Chondrocyte (in vitro differentiated cells): ENCODE measurements around the gene FBXO41. TPM values are rescaled to one million over a fixed set of nuclear protein-coding genes. Genes with fewer than 3 reads are reported as not detected.

Experiments used
- DNase-seq: peaks from one replicate; pipeline ENCODE4 v3.0.0; 2021; ENCODE audit warnings: mixed read lengths, low spot score
- H3K27ac Mint-ChIP-seq: one replicate; pipeline ENCODE4 v1.8.0; 2021; ENCODE audit warnings: mild to moderate bottlenecking, moderate library complexity, mixed read lengths; ENCODE audit not compliant: unreplicated experiment
- H3K27me3 Mint-ChIP-seq: 2 replicates; pipeline ENCODE4 v1.8.0; 2021; ENCODE audit warnings: low read depth, mixed read lengths
- H3K36me3 Mint-ChIP-seq: 2 replicates; pipeline ENCODE4 v1.8.0; 2021; ENCODE audit warnings: low read depth, mixed read lengths
- H3K4me1 Mint-ChIP-seq: 2 replicates; pipeline ENCODE4 v1.8.0; 2021; ENCODE audit warnings: low read depth, mild to moderate bottlenecking, mixed read lengths
- H3K4me3 Mint-ChIP-seq: one replicate; pipeline ENCODE4 v1.8.0; 2021; ENCODE audit warnings: mild to moderate bottlenecking, moderate library complexity, mixed read lengths; ENCODE audit not compliant: unreplicated experiment
- H3K9me3 Mint-ChIP-seq: 2 replicates; pipeline ENCODE4 v1.8.0; 2021; ENCODE audit warnings: low read depth, mixed read lengths
- CTCF ChIP-seq: fragments of 200-600 bp; sonication (generic); IDR thresholded peaks from 2 replicates; pipeline ENCODE4 v1.5.0; 2021; ENCODE audit warnings: antibody characterized with exemption, mild to moderate bottlenecking, moderate library complexity
- total RNA-seq: library from RNA; stranded (reverse); gene quantifications from 3 replicates; pipeline ENCODE4 v1.2.1, GENCODE V29; 2021

FBXO41 gene
- total RNA-seq, 1 donor from 2014 or later, result 4.0 TPM

GRCh38 chr2:73212448-73213176 is 71.7 kb downstream of the FBXO41 start:
- peaks cover 14% of the 10 kb centered on the region for H3K27me3 Mint-ChIP-seq
- no peaks in the 10 kb centered on the region for H3K9me3 Mint-ChIP-seq
- H3K4me3 Mint-ChIP-seq, result peak overlapping the region; percentile 19
- H3K4me1 Mint-ChIP-seq, result peaks cover 44% of the 10 kb centered on the region
- peak; percentile 95 for TF ChIP-seq CTCF
- H3K36me3 Mint-ChIP-seq, result no peaks in the 10 kb centered on the region
- peak; percentile 64 for DNase-seq
- H3K27ac Mint-ChIP-seq, result peak overlapping the region; percentile 84

GRCh38 chr2:73212098-73212447 is 72.2 kb downstream of the FBXO41 start:
- Mint-ChIP-seq H3K4me3 (no peak overlapping the region), H3K4me1 (peaks cover 41% of the 10 kb centered on the region), H3K27me3 (peaks cover 14% of the 10 kb centered on the region), H3K9me3 (no peaks in the 10 kb centered on the region), H3K27ac (peak overlapping the region; percentile 84), H3K36me3 (no peaks in the 10 kb centered on the region)
- DNase-seq, result peak; percentile 26
- no peak for TF ChIP-seq CTCF

GRCh38 chr2:73210696-73211095 is 73.6 kb downstream of the FBXO41 start:
- Mint-ChIP-seq H3K27ac (no peak overlapping the region), H3K27me3 (peaks cover 19% of the 10 kb centered on the region), H3K4me1 (peaks cover 39% of the 10 kb centered on the region), H3K4me3 (no peak overlapping the region), H3K9me3 (no peaks in the 10 kb centered on the region), H3K36me3 (no peaks in the 10 kb centered on the region)
- no peak for TF ChIP-seq CTCF
- peak; percentile 54 for DNase-seq

- peaks cover 22% of the 10 kb centered on the region for H3K27me3 Mint-ChIP-seq
- no peak for TF ChIP-seq CTCF
- no peak for DNase-seq
- no peaks in the 10 kb centered on the region for H3K36me3 Mint-ChIP-seq
- no peak overlapping the region for H3K4me3 Mint-ChIP-seq
- no peaks in the 10 kb centered on the region for H3K9me3 Mint-ChIP-seq
- peaks cover 32% of the 10 kb centered on the region for H3K4me1 Mint-ChIP-seq
- no peak overlapping the region for H3K27ac Mint-ChIP-seq
Measured at GRCh38 chr2:73210019-73210418, 74.3 kb downstream of the FBXO41 start.

- Mint-ChIP-seq H3K36me3 (peaks cover 1% of the 10 kb centered on the region), H3K27ac (no peak overlapping the region), H3K4me1 (peaks cover 17% of the 10 kb centered on the region), H3K4me3 (no peak overlapping the region), H3K9me3 (no peaks in the 10 kb centered on the region), H3K27me3 (peaks cover 34% of the 10 kb centered on the region)
- DNase-seq, result no peak
- no peak for TF ChIP-seq CTCF
Measured at GRCh38 chr2:73208258-73208657, 76.0 kb downstream of the FBXO41 start.
